Stomach (tissue), 8 donors: ENCODE data around the gene PTX3. TPM values are rescaled to one million over a fixed set of nuclear protein-coding genes. Genes with fewer than 3 reads are reported as not detected.

ENCODE experiments used
- polyA plus RNA-seq, 3 donors: library from polyadenylated mRNA; stranded (reverse); fragments of 200-250 nt; gene quantifications; one replicate each; pipeline ENCODE4 v1.2.3, GENCODE V29; 2013
- total RNA-seq, 5 donors: library from RNA; depleted of rRNA; stranded (reverse); fragments of >200 nt; gene quantifications; one replicate each; pipeline versions ENCODE4 v1.1.0 to v1.2.3, GENCODE V29; 2014 to 2016
- donor health status: healthy with polysubstance abuse.
- donor health status: Bipolar disorder and iron deficiency.
- donor health status: healthy.

PTX3 gene
- total and polyA plus RNA-seq, 8 donors: 0.45 to 25.7 (median 4.6) TPM

Other genes with a start within 250 kb of the PTX3 start
- 1 to 10 TPM in 3 of 5 donors, under 1 TPM in 1, not detected in 1; 0.58 to 9.4 (median 3.6) TPM for gene VEPH1, start 66.6 kb downstream of the PTX3 start, total RNA-seq
- 1 to 10 TPM; 1.5 to 1.6 (median 1.5) TPM for gene VEPH1, start 66.6 kb downstream of the PTX3 start, polyA plus RNA-seq